Amygdala (tissue), 56 donors: ENCODE results near the gene TSPYL6.

Experiments
- DNase-seq, 56 donors: peaks; one replicate each; lab custom pipeline; 2025; lab: John Stamatoyannopoulos, UW

The TSPYL6 gene

DNA sequence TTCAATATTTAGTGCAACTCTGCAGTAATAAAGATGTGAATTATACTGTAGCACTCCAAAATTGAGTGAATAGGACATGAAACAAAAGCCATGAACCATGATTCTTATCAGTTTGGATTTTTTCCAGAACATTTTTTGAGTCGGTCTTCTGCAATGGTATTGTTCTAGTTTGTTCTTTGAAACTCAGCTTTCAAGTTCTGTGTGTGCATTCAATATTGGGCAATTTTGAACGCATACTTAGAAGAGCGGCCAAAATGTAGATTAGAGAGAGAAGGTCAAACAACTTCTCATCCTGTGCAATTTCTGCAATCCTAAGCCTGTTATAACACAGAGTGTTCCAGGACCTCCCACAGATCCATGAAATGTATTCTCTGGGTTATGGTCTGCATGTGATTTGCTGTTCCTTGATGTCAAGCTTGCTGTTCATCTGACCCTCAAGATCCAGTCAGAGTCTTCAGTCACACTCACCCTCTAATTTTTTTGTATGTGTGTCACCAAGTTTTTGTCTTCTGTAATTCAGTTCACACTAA, 48.3 kb downstream of the TSPYL6 start:
- no peak for DNase-seq

DNA sequence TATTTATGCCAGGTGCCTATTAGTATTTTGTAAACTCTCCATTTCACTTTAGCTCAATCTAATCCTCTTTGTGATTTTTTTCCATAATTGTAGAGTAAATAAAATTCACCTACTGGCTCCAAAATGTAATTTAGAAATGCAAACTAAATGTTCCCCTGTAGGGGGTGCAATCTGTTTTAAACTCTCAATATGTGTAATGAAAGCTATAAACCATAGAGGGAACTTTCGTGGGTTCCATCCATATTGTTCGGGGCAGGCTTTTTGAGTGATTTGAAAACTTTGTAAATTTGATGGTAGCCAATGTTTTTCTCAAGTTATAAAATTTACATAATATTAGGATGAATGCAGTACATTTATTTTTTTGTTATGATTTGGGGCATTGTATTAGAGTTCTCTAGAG, 49.4 kb downstream of the TSPYL6 start:
- peak in 1 of 56 donors; percentile 13 for DNase-seq

DNA sequence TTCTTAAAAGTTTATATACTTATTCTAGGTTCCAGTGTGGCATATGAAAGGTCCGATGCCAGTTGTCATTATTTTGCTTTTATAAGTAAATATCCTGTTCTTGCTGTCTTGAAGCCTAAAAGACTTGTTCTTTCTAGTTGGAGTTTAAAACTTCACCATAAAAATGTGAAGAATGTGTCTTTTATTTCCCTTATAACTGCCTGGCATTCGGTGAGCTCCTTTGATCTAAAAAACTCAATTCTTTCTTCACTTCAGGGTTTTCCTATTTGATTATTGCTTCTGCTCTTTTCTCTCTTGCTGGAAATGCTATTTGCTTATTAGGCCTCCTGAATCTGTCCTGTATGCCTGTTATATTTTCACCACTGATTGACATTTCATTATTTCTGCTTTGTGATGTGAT, 51.6 kb downstream of the TSPYL6 start:
- no peak for DNase-seq
